Body of pancreas (tissue), 4 donors: ENCODE results near the gene SNAP25.

Experiments used
- CTCF ChIP-seq, 7 experiments: fragments of 450-650 bp in 4 of 7; fragments of 200-600 bp in 3 of 7; sonication (generic) in 3 of 7; IDR thresholded peaks; one replicate each; pipeline ENCODE4 v1.5.1; 2016 to 2019; ENCODE audit warnings: antibody characterized with exemption in 7 of 7
- POLR2A ChIP-seq, 3 donors: fragments of 450-650 bp; IDR thresholded peaks; one replicate each; pipeline ENCODE4 v1.6.1; 2016; ENCODE audit warnings: antibody characterized with exemption in 3 of 3, mild to moderate bottlenecking in 2 of 3

- TF ChIP-seq CTCF (IDR thresholded peaks at IDR 0.05) (no peak), POLR2A (IDR thresholded peaks at IDR 0.05) (no peak)
Observed at GRCh38 chr20:10250902-10251301, 32.3 kb downstream of the SNAP25 start.
